Embryonic facial prominence (tissue), 1 donor: Measurements from ENCODE around the gene HS6ST3.

Experiments
- DNase-seq: peaks from one replicate; pipeline ENCODE4 v3.0.0-alpha.2; 2016; ENCODE audit errors: extremely low spot score

Gene HS6ST3

DNA sequence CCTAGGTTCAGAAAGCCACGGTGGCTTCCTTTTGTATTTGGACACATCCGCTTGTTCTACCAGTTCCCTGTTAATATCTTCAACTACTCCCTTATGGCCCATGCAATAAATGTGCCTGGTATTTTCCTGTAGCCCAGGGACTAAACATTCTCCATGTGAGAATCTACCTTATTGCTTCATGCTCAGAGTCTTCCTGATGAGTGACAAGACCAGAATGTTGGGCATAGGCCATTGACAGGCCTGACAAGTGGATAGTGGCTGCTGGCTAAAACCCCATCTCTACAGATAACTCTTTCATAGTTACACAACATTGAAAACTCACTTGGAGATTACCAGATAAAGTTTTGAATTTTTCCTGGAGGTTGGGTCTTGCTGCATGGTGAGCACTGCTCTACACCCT, 449.9 kb downstream of the HS6ST3 start:
- DNase-seq, result no peak

DNA sequence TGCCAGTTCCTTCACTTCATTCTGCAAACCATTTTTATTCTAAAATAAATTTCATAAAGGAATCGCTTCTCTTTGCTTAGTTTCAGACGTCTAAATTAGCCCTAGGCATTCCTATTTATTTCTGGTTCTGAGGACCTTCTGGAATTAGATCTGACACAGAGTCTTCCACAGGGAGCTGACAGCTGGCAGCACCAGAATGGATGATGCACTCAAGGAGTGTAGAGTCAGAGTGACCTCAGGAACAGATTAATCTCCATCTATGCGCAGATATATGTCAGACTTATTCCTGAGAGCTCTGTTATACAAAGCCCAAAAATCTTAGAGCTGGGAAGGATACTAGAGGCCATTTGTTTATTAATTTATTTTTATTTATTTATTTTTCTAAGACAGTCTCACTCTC, 450.8 kb downstream of the HS6ST3 start:
- DNase-seq, result no peak

DNA sequence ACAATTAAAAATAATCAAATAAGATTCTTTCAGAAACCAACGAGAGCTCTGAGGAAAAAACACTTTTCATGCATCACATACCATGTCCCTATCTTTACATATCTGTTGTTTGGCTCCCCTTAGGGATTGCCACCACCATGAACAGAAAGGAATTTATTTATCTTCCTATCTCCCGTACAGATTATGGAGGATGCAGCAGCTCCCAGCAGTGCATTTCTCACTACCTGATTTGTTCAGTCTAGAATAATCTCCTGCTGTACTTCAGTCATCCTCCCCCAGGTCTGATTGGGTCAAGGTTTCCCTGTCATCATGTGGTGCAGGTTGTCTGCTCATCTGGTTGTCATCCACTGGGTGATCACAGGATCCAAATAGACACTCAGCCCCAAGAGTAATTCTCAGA, 453.1 kb downstream of the HS6ST3 start:
- DNase-seq, result no peak

DNA sequence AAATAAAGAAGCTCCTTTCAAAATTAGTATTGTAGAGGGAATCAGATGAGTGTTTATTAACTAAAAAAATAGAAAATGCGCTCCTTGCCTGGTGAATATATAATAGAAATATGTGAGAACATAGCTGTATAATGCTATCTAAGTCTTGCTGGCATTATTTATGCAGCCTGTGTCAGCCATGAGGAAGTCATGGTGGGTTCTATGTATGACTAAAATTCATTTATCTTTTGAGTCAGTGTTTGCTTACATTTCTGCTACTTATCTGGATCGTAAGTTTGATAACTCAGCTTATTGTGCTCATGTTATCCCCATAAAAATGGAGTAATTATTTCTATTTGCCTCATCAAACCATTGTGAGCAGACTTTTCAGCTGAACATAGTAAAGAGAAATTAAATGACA, 455.1 kb downstream of the HS6ST3 start:
- no peak for DNase-seq

DNA sequence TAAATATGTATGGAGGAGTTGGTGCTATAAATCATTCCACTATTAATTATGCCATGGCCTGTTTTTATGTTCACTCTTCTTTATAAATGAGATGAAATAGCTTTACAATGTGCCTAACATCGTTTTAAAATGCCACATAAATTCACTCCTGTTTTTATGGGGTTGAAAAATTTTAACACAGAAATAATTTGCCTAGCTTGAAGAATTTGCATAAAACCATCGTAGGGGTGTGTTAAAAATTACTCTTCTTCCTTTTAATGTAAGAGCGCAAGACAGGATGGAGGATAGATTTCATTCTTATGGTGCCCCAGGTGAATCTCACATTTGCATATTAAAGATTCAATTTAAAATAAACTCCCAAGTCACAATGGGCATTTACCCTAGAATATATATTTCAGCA, 456.6 kb downstream of the HS6ST3 start:
- no peak for DNase-seq

DNA sequence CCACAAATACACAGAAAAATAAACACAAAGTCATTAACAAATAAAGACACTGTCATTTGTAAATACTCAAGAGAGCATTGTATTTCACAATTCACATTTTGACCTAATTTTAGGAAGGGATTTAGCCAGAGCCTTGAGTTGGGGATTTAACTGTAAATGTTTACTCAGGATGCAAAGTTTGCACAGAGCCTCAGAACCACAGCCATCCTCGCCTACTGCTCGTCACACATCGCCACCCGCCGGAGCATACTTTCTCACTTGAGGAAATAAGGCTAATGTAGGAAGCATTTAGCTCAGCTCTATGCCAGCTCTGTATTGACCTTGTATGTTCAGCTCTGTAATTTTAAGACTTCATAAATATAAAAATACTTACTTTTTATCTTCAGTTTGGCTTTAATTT, 461.6 kb downstream of the HS6ST3 start:
- no peak for DNase-seq

DNA sequence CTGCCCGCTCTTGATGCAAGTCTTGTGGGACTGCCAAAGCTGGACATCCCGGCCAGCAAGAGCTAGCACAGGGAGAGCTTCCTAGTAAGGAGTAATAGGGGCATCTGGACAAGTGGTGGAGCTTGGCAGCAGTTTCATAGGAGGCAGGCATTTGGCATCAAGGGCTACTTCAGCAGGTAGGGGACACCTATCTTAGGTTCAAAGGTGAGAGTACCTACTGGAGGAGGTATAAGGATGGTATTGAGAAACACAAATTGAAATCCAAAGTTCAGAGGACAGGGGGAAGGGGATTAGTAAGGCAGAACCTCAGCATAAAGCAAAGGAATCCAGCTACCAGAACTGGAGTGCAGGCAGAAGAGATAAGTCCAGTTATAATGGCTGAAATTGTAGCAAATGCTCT, 462.7 kb downstream of the HS6ST3 start:
- DNase-seq, result no peak

DNA sequence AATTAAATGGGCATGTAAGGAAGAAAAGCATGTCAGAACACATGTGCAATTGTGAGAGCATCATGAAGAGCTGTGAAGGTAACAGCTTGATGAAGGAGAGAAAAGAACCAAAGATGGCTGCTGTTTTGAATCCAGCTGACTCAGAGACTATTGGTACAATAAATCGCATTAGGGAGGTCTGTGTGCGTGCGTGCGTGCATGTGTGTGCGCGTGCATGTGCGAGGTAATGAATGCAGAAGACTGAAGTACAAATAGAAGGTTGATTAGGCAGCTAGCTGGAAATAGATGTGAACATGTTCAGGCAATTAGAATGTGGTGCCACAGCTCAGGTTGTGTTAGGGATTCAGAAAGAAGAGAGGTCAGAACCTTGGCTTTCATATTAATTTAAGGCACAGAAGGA, 463.9 kb downstream of the HS6ST3 start:
- DNase-seq, result no peak

DNA sequence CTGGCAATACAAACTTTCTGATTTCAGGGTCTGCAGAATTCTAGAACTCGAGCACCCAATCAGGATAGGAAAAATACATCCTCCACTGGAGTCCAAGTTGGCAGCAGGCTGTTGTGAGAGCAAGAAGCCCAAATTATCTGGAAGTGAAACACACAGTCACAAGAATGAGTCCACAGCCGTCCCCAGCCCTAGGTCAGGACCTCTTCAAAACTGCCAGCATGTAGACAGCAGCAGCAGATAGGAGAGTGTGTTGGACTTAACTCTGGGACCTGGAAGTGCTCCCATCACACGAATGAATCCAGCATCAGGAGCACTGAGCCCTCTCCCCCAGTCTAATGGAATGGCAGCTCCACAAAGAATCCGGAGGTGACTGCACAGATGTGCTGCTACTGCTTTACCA, 483.7 kb downstream of the HS6ST3 start:
- DNase-seq, result no peak

DNA sequence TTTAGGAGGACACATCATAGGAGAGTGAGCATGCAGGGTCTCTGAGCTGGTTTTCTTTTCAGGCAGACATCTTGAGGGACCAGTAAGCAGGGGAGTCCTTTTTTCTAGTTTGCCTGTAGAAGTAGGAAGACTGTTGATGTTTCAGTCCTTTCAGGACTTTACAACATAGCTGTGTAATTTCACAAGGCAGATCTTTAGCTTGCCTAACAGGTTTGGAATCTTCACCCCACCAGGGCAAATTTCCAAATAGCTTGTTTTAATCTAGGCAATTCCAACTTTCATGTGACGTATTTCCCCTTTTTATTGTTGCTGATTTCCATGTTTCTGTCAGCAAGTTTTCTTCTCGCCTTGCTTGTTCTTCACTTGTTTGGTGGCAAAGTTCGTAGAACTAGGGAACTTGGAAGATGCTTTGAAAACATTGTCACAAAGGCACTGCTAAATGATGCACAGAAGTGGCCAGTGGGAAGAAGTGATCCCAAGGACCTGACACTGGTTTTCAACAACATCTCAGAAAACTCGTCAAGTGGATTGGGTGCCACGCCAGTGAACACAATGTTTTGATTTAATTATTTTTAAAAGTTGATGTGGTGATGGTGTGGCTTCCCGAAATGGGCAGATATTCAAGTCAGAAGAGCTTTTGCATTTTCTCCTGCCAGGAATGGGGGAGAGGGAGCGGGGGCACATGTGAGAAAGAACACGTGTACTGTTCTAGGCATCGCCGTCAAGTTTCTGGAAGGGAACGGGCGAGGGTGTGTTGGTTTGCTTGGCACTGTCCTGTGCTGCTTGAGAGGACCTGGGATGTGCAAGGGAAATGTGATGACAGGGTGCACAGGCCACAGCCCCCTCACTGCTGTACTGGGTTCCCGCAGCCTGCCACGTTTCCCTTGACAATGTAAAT, 485.8 kb downstream of the HS6ST3 start:
- no peak for DNase-seq

DNA sequence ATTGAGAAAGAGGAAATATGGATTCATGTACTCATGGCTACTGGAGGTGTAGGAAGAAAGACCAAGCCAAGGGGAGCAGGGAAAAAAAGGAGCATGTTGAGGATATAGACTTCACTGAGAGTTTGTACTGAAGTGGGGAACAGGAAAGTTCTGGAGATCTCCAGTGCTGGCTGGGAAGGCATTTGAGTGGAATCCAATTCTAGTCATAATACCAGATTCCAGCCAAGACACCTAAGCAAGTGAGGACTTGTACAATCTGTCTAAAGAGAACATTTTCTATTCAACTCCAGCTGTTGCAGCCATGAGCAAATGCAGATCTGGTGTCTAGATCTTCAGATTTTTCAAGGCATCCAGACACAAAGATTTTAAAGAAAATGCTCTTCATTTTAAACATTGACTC, 491.8 kb downstream of the HS6ST3 start:
- DNase-seq, result no peak

DNA sequence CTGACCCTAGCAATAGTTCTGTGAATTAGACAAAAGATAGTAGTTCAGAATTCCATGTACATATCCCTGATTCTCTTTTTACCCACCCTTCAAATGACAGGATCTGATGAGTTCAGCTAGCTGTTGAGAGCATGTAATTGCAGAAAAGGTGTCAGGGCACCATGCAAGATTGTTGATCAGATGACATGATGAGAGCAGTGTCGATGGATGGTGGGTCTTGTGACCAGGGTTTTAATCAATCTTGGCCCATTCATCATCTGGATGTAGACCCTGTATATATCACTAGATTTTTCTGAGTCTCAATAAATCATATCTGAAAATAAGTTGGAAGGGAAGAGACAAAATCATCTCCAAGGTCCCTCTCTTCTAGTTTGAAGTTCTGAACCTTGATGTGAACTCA, 525.3 kb downstream of the HS6ST3 start:
- DNase-seq, result no peak

DNA sequence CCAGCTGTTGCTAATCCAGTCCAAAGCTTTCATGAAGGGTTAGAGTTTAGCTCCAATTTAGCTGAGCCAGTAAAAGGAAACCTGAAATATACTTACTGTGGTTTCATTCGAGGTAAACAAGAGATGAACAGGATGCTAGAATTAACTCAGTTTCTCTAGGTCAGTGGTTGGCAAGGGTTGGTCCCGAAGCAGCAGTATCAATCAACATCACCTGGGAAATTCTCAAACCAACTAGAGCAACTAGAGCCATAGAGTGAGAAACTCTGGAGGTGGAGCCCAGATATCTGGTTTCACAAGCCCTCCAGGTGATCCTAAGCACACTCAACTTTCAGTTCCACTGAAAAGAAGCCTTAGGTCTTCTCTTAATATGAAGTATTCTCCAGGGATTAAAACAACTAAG, 527.6 kb downstream of the HS6ST3 start:
- DNase-seq, result no peak

DNA sequence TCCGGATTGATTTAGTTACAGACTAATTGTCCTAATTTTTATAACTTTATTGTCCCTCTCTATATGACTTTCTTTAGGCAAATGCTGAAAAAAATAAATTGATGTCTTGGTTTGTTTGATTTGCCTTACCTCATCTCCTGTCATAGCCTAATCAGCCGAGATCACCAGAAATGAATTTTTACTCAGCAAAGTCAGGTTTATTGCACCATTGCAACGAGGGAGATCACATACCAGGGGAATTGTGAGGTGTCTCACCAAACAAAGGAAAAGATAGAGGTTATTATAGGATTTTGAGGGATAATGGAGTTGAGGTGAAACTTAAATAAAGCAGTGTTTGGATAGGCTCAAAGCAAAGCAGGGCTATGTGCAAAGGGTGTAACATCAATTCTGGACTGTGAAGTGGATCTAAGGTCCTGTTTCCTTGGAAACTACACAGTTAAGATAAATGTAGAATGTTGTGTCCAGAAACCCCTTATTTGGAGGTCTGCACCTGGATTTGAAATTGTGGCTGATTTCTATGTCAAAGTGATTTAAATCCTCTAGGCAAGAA, 531.8 kb downstream of the HS6ST3 start:
- DNase-seq, result no peak

DNA sequence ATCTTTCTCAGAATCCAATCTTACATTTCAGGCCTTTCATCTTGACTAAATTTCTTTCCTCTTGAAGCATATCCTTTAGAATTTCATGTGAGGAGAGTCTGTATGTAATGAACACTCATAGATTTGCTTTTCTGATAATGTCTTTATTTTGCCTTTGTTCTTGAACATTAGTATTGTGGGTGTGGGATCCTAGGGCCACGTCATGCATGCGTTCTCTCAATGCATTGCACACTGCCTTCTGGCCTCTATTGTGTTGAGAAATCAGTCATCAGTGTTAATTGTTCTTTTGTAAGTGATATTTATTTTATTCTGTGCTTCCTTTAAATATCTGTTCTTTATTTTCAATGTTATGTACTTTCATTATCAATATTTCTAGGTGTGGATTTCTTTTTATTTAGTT, 539.4 kb downstream of the HS6ST3 start:
- DNase-seq, result no peak

DNA sequence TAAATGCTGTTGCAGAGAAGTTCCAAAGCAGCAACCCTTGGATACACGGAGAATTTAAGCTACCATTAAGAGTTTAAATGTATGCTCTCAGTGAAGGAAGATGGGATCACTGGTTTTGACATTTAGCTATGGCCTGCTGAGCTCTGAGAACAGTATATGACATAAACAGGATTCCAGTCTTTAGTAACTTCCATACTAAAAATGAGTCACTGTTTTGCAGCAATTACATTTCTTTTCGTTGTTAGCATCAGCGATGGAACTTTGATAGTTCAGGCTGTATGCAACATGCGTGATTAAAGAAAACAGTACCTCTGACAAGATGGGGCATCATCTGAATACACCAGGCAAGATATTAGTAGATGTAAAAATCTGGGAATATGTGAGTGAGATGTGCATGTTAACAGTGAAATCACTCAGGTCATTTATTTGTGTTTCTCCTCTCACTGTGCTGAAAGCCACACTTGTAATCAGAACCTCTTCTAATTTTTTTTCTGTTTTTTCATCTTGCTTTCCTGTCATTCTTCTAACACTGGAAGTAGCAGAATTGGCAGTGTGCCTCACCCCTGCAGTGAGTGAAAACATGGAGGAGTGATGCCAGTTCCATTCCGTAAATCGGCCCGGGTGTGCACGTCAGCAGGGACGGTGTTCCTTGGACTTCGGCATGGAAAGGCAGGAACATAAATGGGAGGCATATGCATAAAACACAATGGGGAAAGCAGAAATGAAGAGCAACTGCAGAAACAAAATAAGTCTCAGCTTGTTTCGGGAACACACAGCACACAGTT, 542.8 kb downstream of the HS6ST3 start:
- no peak for DNase-seq

DNA sequence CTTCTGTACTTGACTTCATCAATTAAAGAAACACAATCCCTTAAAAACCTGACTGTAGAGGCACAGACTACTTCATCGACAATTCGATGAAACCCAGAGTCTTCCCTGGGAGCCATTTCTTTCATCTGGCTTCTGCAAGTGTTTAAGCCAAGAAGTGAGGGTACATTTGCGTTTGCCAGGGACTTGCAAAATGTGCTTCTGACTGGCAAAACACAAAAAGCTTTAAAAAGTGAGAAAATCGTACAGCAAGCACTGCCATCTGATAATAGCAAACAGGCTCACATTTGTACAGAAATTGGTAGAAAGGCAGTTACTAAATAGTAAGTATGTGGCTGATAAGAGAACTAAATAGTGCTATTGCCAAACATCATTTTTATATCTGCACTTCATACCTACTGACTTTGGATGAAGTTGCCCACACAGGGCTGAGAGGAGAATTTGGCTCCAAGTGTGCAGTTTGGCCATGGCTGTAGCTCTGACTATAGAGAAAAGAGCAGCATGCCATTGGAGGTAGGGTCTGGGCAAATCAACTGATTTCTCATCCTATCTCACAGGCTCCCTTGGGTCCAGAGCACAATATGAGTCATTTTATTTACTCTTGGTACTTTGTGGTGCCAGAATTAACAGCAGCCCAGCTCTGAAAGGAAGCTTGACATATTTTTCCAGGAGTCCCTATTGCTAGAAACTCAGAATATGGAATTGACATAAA, 546.2 kb downstream of the HS6ST3 start:
- DNase-seq, result no peak

DNA sequence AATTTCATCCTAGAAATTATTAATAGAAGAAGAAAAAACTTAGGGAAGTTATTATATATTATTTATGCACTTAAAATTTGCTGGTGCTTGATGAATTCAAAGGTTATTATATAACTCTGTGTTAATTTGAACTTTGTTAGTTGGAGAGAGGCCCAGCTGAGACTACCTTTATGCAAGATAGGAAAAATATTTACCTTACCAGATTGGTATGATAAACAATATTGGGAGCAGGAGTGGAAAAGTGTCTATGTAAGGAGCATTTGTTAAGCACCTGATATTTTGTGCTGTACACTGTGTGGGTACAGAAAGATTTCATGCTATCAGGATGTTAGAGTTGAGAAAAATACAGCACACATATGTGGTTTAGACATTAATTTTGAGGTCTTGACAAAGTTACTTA, 547.1 kb downstream of the HS6ST3 start:
- DNase-seq, result no peak

DNA sequence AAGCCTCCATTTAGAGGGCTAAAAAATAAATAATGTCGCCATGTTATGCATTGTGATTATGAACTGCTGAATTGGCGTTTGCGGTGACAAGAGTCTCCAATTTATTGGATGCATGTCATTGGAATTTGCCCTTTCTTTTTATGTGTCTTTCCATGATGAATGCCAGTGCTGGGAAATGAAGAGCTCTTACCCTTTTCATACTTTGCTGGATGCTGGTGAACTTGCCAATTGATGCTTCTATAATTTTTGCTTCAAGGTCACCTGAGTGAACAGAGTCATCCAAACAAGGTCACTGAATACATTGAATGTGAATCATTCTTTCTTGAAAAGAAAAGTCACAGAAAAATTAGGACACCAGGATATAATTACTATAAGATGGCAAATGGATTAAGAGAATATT, 556.2 kb downstream of the HS6ST3 start:
- DNase-seq, result no peak

DNA sequence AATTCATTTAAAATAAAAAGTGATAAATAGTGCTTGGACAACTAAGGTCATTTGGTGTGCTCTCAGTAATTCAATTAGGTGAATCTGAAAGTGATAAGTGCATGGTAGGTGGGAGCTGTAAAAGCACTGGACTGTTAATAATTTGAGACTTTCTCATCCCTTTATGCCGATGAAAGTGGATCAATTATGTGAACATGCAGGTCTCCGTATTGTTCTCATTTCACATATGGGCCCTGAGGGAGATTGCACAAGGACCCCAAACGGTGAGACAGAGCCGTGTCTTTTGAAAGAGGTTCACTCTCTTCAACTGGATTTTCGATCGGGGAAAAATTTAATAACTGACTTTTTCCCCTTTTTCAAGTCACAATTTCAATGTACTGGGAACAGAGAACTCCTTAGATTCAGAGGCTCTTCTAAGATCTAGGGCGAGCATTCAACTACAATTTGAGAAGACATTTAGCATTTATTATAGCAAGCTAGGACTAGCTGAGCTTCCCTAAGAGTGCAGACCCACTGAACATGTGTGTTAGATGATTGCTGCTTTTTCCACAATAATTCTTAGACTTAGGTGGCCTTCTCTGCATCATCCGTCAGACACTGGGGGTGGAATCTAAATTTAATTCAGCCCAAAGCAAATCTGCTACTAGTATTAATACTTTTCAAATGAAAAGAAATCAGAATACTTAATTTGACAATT, 556.8 kb downstream of the HS6ST3 start:
- no peak for DNase-seq

DNA sequence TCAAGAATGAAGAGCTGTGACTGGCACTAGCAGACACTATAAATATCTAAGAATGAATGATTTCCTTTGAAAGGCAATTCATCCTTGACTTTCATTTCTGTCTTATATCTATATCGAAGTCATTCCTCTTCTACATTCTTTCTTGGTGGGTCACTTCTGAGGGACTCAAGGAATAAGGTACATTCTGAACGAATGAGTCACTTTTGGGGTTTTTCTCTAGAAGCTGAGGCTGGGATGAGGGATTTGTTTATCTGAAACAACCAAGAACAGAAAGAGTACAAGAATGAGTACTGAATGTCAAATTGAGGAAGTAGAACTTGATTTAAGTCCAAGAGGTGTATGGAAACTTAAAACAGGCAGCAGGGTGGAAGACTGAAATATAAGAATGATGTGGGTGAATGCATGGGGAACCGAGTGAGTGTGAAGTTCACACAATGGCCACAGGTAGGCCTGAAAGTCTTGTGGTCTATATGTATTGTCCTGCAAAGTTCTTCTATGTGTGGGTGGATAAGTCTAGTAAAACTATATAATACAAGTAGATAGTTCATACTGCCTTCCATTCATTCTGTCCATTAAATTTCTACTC, 560.5 kb downstream of the HS6ST3 start:
- DNase-seq, result no peak
